ENCODE results near the gene CYP2B6.
"Not testable (repeated sequence)": the region's sequence is repeated elsewhere in the genome, so short reads cannot be mapped to it uniquely, and the experiment has no call there.

The CYP2B6 gene

DNA sequence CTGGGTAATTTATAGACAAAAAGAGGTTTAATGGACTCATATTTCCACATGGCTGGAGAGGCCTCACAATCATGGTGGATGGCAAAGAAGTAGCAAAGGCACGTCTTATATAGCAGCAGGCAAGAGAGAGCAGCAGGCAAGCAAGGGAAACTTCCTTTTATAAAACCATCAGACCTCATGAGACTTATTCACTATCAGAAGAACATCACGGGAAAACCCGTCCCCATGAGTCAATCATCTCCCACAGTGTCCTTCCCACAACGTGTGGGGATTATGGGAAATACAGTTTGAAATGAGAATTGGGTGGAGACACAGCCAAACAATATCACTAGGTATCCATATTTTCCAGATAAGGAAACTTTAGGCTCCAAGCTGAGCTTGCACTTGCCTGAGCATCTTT, 9.5 kb upstream of the CYP2B6 start:
- DNase-seq, result no peak

DNA sequence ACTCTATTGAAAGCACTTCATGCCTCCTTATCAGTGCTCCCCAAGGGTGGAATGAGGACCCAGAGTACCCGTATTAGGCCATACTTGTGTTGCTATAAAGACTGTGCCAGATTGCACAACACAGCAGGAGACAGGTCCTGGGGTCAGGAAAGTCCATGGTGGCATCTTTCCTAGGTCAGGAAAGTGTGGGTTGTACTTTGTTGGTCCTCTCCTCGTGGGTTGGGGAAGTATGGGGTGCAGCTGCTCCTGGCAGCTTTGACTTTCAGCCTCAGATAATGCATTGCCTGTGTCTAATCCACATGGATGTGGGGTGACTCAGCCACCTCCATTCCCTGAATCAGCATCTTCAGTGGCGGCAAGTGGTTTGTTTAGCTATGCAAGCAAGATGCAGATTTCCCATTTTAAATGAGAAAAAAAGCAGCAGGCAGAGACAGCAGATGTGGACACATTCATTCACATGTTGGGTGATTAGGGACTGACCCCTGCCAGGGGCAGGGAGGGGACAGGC, 8.4 kb upstream of the CYP2B6 start:
- DNase-seq, result no peak

DNA sequence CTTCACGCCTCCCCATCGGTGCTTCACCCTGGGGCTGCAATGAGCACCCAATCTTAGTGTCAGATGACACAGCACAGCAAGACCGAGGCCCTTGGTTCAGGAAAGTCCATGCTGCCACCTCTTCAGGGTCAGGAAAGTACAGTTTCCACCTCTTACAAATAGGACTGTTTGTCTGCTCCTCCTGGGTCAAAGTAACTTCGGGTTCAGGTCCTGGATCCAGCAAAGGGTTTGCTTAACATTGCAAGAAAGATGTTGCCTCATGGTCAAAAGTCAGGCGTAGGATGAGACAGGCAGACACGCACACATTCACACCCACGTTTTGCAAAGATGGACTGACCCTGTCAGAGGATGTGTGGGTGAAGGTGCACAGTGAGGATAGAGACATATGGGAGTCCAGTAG, 1.6 kb upstream of the CYP2B6 start:
- DNase-seq, result no peak

DNA sequence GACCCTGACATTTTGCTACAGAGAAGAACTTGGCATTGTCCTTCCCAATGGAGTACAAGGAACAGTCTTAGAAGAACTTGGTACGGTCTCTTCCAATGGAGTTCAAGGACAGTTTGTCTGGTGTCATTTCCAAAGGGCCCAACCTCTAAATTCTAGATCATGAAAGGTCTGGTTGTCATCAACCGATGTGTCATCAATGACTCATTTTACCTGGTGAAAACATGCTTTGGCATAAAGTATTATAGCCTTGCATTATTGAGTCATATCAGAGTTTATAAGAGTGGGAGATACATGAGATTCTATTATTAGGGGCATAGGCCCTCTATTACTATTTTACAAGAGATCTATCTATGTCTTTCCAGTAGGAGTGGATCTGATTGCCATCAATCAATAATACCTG, 4.3 kb downstream of the CYP2B6 start:
- DNase-seq, result no peak

DNA sequence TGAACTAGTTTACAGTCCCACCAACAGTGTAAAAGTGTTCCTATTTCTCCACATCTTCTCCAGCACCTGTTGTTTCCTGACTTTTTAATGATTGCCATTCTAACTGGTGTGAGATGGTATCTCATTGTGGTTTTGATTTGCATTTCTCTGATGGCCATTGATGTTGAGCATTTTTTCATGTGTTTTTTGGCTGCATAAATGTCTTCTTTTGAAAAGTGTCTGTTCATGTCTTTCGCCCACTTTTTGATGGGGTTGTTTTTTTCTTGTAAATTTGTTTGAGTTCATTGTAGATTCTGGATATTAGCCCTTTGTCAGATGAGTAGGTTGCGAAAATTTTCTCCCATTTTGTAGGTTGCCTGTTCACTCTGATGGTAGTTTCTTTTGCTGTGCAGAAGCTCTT, 7.9 kb downstream of the CYP2B6 start:
- not testable (repeated sequence) for DNase-seq

DNA sequence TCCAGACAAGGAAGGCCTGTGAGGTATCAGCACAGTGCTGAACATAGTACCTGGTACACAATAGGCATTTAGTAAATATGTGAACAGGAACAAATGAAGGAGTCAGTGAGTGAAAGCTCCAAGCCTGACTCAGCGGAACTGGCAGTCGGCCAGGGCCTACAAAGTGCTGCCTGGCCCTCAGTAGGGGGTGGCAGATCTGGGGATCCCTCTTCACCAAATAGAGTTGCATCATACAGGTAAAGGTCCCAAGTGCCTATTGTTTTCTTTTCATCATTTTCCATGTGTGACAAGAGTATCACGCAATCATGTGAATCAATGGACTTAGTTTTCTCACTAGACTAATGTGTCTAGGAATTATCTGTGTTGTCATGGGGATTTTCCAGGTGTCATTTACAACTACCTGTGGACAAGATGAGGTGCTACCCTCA, 9.2 kb downstream of the CYP2B6 start:
- DNase-seq, result no peak

DNA sequence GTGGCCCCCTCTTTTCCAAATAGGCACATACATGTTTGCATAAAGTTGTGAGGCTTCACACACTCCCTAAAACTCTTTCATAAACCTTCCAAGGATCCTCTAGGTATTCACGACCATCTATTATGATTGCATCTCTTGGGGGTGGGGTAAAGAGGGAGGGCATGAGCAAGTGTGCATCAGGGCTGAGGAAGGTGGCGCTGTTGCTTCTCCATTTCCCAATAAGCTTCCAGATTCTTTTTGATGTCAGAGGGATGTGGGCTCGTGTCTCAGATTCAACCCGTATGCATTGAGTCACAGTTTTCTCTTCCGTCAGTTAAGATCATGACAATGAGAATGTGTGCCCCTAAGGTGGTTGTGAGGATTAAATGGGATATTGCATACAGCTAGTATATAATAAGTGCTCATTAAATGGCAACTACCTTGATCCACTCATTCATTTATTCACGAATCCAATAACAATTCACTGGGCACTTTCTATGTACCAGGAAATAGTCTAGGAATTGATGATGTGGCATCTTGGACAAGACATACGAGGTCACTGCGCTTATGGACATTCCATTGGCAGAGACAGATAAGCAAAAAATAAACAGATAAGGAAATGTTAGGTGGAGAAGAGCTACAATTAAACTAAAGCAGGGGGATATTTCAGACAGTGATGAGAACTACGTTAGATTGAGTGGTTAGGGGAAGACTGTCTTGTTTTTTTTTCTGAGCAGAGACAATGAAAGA, 10.3 kb downstream of the CYP2B6 start:
- no peak for DNase-seq

DNA sequence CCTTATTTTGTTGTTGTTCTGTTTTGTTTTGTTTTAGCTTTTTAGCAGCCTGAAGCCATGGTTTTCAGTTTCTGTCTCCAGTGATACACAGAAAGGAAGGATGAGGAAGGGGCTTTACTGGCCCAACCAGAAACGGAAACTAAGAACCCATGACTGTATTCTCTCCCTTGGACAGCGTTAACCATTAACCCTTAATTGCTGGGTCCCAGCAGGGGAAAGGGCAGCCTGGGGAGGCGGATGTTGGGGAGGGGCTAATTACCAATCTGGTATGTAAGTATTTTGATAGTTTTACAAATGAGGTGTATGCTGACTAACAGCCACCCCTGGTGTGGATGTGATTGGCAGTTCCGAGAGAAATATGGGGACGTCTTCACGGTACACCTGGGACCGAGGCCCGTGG, 12.6 kb downstream of the CYP2B6 start:
- DNase-seq, result not testable (repeated sequence)

DNA sequence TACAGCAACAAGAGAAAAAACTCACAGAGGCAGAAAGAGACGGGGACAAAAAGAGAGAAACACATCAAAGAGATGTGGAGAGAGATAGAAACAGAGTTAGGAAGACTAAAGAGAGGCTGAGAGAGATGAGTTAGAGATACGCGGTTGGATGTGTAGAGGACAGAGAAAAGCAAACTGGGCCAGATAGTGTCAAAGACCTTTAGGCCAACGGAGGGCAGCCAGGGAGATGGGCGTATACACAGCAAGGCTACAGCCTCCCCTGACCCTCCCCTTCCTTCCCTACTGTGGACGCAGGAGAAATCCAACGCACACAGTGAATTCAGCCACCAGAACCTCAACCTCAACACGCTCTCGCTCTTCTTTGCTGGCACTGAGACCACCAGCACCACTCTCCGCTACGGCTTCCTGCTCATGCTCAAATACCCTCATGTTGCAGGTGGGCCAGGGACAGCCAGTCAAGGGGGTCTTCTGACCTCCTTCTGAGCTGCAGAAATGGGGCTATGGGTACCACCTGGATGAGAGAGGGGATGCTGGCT, 18.7 kb downstream of the CYP2B6 start:
- DNase-seq, result no peak

DNA sequence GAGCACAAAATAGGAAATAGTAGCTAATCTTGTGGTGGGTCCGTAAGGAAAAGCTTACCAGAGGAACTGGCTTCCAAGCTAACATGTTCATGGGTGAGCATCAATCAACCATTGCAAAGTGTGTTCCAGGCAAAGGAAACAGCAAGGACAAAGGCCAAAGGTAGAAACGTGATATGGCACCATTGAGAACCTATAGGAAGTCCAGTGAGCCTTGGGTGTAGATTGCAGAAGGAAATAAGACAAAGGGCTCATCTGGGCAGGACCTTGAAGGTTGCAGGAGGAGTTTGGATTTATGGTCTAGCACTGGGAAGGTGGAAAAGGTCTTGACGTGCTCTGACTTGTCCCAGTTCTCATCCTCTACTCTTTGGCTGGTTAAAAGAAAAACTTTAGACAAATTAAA, 22.3 kb downstream of the CYP2B6 start:
- DNase-seq, result no peak

DNA sequence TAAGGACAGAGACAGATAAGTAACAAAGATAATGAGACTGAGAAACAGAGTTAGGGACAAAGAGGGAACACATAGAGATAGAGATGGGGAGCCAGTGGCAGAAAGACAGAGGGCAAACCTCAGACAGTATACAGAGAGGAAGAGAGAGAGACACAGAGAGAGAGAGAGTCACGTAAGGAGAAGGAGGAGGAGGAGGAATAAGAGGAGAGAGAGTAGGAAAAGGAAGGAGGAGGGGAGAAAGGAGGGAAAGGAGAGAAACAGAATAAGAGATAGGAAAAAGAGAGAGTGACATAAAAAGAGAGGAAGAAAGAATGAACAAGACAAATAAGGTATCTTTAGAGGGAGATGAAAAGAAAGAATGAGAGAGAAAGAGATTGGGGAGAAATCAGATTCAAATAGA, 23.6 kb downstream of the CYP2B6 start:
- DNase-seq, result no peak

DNA sequence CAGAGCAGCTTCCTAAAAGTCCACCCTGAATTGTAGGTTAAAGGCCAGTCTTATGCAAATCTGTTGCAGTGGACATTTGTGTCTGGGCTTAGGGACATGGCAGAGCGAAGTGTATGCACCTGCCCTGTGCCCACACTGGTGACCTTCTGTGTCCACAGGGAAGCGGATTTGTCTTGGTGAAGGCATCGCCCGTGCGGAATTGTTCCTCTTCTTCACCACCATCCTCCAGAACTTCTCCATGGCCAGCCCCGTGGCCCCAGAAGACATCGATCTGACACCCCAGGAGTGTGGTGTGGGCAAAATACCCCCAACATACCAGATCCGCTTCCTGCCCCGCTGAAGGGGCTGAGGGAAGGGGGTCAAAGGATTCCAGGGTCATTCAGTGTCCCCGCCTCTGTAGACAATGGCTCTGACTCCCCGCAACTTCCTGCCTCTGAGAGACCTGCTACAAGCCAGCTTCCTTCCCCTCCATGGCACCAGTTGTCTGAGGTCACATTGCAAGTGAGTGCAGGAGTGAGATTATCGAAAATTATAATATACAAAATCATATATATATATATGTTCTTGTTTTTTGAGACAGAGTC, 25.5 kb downstream of the CYP2B6 start:
- no peak for DNase-seq

DNA sequence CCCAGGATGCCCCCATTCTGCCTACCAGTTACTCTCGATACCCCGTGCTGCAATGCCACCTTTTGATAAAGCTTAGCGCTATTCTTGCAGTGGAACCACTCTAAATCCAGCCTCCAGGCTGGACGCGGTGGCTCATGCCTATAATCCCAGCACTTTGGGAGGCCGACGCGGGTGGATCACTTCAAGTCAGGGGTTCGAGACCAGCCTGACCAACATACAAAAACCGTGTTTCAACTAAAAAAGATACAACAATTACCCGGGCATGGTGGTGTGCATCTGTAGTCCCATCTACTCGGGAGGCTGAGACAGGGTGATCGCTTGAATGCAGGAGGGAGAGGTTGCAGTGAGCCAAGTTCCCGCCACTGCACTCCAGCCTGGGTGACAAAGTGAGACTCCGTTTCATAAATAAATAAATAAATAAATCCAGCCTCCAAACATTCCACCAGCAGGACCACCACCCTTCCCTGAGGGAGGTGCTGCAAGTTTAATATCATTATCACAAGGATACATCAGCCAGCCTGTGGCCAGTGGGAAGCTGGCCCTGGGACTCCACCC, 27.7 kb downstream of the CYP2B6 start:
- no peak for DNase-seq

DNA sequence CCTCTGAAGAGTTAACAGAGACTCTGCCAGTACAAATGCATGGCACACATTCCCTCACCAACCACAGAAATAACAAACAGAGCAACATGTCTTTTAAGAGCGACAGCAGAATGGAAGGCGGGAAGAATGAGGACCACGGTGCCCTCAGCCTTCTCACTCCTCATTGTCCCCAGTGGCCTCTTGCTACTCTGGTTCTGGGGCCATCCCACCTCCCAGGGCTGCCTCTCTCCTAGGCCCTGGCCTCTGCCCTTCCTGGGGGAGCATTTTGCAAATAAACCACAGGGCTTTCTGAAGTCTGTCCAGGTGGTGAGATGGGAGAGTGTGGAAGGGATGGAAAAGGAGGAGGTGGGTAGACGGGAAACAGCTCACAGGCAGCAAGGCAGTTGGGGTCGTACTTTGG, 28.3 kb downstream of the CYP2B6 start:
- no peak for DNase-seq

DNA sequence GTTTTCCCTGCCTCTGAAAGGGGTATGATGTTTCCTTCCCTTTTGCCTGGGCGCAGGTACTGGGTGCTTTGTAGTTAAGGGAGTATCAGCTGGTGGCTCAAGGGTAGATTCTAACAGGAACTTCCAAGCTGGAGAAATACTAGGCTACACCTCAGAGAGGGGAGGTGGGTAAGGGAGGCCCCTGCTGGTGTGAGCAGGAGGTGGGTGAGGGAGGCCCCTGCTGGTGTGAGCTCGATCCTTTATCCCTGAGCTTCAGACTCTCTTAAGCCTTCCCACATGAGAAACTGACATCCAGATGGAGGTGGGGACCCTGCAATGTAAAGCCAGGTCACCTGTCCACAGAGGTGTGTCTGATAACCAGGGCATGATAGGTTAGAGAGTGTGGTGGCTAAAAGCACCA, 32.1 kb downstream of the CYP2B6 start:
- DNase-seq, result no peak

DNA sequence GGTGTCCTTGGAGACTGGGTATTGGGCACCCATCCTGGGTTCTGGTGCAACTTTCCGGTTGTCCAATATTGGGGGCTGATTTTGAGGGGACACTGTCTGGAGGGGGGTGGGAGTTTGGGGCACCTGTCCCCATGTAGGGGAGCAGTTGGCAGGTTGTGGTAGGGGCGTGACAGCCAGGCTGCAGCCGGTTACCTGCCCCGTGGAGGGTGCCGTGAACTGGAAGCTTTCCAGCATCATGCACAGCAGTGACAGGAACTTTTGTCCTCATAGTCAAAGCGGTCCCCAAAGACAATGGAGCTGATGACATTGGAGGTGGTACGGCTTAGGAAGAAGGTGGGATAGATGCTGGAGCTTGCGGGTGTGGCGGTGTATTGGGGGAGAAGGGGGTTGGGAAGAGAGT, 34.3 kb downstream of the CYP2B6 start:
- no peak for DNase-seq

DNA sequence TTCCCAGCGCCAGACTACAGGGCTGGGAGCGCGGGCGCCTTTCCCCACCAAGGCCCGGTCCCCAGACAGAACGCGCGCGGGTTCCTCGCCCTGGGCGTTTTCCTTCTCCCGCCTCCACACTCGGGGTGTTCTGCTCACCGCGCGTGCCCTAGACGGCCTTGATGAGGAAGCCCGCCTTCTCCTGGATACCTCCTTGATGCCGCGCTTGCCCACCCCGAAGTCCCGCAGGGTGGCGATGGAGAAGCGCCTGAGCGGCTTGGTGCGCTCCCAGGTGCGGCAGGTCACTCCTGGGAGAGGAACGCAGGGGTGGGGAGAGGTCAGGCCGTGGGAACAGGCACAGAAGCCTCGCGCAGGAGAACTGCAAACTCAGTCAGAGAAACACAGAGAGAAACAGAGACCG, 34.8 kb downstream of the CYP2B6 start:
- DNase-seq, result no peak

DNA sequence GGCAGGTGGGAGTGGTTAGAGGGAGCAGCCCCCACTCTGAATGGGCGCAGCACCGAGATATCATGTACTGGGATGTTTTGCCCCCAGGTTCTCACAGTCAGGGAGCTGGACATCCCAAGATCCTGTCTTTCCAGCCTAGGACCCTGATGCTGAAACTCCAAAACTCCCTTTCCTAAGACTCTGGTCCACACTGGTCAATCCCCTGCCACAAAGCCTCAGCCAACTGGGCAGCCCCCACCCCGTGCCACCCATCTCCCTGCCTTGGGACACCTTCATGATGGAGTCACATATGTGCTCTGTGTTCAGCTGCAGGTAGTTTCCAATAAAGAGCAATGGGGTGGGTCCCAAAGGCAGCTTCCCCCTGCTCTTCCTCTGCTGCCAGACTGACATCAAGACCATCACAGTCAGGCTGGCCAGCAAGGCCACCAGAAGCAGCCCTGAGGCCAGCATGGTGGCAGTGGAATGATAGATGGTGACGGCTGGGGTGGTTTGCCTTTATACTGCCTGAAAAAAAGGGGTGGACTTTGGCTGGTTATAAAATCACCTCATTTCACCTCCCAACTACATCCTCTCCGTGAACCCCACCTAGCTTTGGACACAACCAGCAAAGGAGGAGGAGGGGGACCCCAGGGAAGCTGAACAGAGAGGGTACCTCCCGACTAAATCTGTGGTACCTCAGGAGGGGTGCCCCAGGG, 36.3 kb downstream of the CYP2B6 start:
- no peak for DNase-seq

DNA sequence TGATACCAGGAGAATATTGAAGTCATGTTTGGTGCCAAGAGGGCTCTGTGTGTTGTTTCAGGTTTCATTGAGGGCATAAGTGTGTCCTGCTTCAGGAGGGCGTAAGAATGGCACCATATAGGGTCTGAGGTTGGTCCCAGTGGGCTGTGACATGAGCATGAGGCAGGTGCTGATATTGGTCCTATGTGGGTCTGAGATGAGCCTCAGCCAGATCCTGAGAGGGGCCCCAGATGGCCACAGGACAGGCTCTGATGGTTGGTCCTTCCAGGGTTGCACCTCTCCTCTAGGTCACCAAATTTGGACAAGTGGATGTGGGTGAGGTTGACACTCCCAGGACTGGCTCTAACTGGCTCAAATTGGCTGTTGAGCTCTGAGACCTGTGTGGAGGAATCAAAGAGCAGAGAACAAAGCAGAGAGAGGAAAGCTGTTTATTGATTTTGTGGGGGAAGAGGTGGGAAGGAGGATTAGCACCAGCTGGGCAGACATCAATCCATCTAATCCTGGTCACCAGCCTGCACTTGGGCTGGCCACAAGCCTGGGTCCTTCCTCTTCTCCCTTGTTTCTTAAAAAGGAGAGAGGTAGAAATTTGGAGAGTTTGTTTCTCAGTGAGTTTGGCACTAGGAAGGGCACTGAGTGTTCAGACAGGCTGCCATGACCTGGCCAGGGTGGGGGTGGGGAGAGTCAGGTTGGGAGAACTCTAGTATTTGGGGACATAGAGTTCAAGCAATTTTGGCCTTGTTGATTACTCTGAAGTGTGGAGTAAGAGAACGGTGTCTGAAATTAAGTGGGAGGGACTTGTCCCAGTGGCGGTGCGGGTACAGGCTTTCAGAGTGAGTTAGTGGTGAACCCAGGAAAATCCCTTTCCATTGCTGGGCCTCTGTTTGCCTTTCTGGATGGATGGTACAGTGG, 38.7 kb downstream of the CYP2B6 start:
- DNase-seq, result no peak

DNA sequence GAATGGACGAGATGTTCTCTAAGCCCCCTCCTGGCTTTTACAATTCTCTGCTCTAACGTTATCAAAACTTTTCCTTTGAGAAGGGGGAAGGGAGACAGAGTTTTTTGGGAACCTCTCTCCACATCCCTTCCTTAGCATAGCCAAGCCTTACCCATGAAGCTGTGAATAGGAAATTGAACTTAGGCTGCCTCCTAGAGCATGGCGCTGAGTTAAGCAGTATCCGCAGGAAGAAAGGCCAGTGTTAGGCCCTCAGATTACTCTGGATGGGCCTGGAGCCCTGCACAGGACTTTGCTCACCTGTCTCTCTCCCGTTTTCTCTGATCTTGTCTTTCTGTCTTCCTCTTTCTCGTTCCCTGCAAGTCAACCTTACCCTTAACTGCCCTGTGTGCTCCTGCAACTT, 39.6 kb downstream of the CYP2B6 start:
- no peak for DNase-seq

DNA sequence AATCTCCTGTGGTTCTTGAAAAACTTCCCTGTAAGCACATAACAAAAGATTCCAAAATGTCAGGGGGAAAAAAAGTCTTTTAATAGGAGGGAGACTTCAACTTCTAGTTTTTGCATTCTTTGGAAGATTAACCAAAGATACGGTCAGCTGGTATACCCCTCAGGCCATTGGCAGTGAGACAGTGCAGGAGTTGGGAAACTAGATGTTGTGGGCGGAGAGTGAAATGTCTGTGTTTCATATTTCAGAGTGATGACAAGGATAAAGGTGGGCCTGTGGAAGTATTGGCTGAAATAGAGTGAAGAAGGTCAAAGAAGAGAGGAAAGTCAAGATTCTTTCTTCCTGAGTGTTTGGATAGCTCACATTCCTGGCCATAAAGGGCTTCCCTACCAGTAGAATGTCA, 40.8 kb downstream of the CYP2B6 start:
- no peak for DNase-seq

DNA sequence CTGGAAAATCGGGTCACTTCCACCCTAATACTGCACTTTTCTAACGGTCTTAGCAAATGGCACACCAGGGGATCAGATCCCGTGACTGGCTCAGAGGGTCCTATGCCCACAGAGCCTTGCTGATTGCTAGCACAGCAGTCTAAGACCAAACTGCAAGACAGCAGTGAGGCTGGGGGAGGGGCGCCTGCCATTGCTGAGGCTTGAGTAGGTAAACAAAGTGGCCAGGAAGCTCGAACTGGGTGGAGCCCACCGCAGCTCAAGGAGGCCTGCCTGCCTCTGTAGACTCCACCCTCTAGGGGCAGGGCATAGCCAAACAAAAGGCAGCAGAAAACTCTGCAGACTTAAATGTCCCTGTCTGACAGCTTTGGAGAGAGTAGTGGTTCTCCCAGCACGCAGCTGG, 42.2 kb downstream of the CYP2B6 start:
- DNase-seq, result not testable (repeated sequence)

DNA sequence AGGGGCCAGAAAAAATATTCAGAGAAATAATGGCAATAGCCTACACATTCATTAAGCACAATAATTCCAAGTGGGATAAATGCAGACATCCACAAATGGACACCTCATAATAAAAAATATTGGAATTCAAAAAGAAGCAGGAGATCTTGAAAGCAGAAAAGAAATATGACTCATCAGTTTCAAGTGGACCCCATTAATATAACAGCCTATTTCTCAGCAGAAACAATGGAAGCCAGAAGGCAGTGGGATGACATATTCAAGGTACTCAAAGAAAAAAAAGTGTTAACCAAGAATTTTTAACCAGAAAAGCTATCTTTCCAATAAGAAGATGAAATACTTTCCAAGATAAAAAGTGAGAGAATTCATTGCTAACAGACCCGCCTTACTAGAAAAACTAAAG, 48.7 kb downstream of the CYP2B6 start:
- DNase-seq, result no peak

All from CD4-positive, alpha-beta T cell treated with Interleukin-17A for 4 hours (primary cell).